Measurements from ENCODE around the gene RBP3. TPM values are rescaled to one million over a fixed set of nuclear protein-coding genes. Genes with fewer than 3 reads are reported as not detected.

RBP3 gene
- total RNA-seq, 1 experiment from 2014 or later: not detected

DNA sequence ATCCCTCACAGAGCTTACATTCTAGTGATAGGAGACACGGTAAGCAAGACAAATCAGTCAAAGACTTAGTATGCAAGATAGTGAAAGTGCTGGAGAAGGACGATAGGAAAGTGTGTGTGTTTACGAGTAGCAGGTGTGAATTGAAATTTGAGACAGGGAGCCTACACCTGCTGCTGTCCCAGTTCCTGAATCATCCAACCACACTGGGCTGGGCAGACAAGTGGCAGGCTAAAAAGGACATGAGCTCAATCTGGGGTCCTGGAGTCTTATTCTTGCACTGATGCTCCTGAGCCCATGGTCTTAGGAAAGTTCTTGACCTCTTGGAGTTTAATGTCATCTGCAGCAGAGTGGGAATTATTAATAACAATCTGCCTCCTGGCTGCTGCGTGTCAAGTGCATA, 16.2 kb downstream of the RBP3 start:
- Histone ChIP-seq H3K36me3 (ENCODE audit: control insufficient read depth in 1 of 2, insufficient read depth in 2 of 2, low read length in 2 of 2) (no peaks in the 10 kb centered on the region), H3K4me2 (ENCODE audit: low read length) (no peak overlapping the region), H3K27ac (ENCODE audit: low read depth, low read length) (no peak overlapping the region), H3K9me2 (ENCODE audit: insufficient read depth) (no peaks in the 10 kb centered on the region), H3K4me1 (ENCODE audit: control insufficient read depth in 1 of 2, insufficient read depth in 2 of 2, low read length in 2 of 2) (peaks cover 0 to 18% of the 10 kb centered on the region in 2 experiments; a peak in 1 of 4 replicates), H3K9me3 (ENCODE audit: control insufficient read depth in 1 of 2, insufficient read depth in 1 of 2, low read depth in 1 of 2, low read length in 2 of 2) (no peaks in the 10 kb centered on the region), H4K20me1 (ENCODE audit: insufficient read depth) (no peaks in the 10 kb centered on the region), H2AFZ (ENCODE audit: low read depth, low read length, poor library complexity, severe bottlenecking) (no peak overlapping the region), H3K79me2 (ENCODE audit: insufficient read depth, low read length) (no peaks in the 10 kb centered on the region), H3K9ac (ENCODE audit: low read length) (no peak overlapping the region), H3K4me3 (replicated peaks in 1 of 2; ENCODE audit: low read depth in 1 of 2, low read length in 2 of 2) (no peak overlapping the region), H3K27me3 (ENCODE audit: insufficient read depth, low read length) (no peaks in the 10 kb centered on the region)
- CTCF ChIA-PET: interaction anchor here (1.3 kb wide), 1 partner anchor 40 kb away, joined by 3 read pairs; no protein-coding TSS in a partner anchor
- POLR2A ChIA-PET: interaction anchor here (1.0 kb wide), 1 partner anchor 20 kb away, joined by 3 read pairs; the partner anchor contains the start of gene ZNF488
- TF ChIP-seq, protein P1, sequence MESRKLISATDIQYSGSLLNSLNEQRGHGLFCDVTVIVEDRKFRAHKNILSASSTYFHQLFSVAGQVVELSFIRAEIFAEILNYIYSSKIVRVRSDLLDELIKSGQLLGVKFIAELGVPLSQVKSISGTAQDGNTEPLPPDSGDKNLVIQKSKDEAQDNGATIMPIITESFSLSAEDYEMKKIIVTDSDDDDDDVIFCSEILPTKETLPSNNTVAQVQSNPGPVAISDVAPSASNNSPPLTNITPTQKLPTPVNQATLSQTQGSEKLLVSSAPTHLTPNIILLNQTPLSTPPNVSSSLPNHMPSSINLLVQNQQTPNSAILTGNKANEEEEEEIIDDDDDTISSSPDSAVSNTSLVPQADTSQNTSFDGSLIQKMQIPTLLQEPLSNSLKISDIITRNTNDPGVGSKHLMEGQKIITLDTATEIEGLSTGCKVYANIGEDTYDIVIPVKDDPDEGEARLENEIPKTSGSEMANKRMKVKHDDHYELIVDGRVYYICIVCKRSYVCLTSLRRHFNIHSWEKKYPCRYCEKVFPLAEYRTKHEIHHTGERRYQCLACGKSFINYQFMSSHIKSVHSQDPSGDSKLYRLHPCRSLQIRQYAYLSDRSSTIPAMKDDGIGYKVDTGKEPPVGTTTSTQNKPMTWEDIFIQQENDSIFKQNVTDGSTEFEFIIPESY (IDR thresholded peaks at IDR 0.05; ENCODE audit: extremely low read depth, insufficient replicate concordance, low read length): no peak
- TF ChIP-seq CEBPB (IDR thresholded peaks at IDR 0.05; ENCODE audit: low read depth) (no peak), EZH2 (IDR thresholded peaks at IDR 0.05) (no peak), TCF7L2 (IDR thresholded peaks at IDR 0.05; ENCODE audit: borderline replicate concordance, extremely low read depth, insufficient read depth, insufficient read length) (no peak), EGR1 (IDR thresholded peaks at IDR 0.05; ENCODE audit: low read depth) (no peak), FOSL1 (IDR thresholded peaks at IDR 0.05; ENCODE audit: low read depth) (no peak), SRF (IDR thresholded peaks at IDR 0.05; ENCODE audit: low read depth) (no peak), ELF1 (IDR thresholded peaks at IDR 0.05; ENCODE audit: borderline replicate concordance, low read depth) (no peak), SP1 (IDR thresholded peaks at IDR 0.05; ENCODE audit: low read depth) (no peak), ZNF274 (IDR thresholded peaks at IDR 0.05; ENCODE audit: low read depth, low read length) (no peak), CBX3 (IDR thresholded peaks at IDR 0.05; ENCODE audit: low read depth) (no peak), ZFX (IDR thresholded peaks at IDR 0.05) (no peak), SIN3A (IDR thresholded peaks at IDR 0.05; ENCODE audit: low read depth) (no peak), POLR2AphosphoS5 (IDR thresholded peaks at IDR 0.05; ENCODE audit: low read depth, low read length) (no peak)
- TF ChIP-seq, protein P2, sequence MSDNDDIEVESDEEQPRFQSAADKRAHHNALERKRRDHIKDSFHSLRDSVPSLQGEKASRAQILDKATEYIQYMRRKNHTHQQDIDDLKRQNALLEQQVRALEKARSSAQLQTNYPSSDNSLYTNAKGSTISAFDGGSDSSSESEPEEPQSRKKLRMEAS (IDR thresholded peaks at IDR 0.05): no peak
- intact Hi-C loops (cut with micrococcal nuclease): loop anchor here (5.0 kb wide), 1 partner anchor 73 kb away; no protein-coding TSS in a partner anchor
- DNase-seq (ENCODE audit: low read depth, low spot score): no peak
- RAD21 ChIA-PET (ENCODE audit: low non-redundant PET in 1 of 2, low total read pairs in 2 of 2, uncharacterized antibody in 2 of 2, unreplicated experiment in 2 of 2): no interaction called here
- no peak for ATAC-seq
- no TSS peak for BruUV-seq (replicated peaks)
